HG02973 (cell line): Measurements from ENCODE around the gene FAM53B.
"Not testable (repeated sequence)": the region's sequence is repeated elsewhere in the genome, so short reads cannot be mapped to it uniquely, and the experiment has no call there.

Experiments
- ATAC-seq: cut with Tn5 transposase; IDR thresholded peaks from one replicate; pipeline ENCODE4 v1.9.1; 2021; ENCODE audit warnings: moderate library complexity; ENCODE audit not compliant: unreplicated experiment

The FAM53B gene

GRCh38 chr10:124744102-124745050 is at the start of gene FAM53B:
TSS of gene FAM53B (minus strand) at chr10:124744378. CDS start at chr10:124706713, 37,665 bp downstream.
- peak; percentile 70 for ATAC-seq

- ATAC-seq: no peak
Measured at GRCh38 chr10:124792998-124793352, 48.8 kb upstream of the FAM53B start.

- ATAC-seq: peak; percentile 81
Measured at GRCh38 chr10:124791547-124792348, 47.6 kb upstream of the FAM53B start, which contains the start of gene EEF1AKMT2. TSS of gene EEF1AKMT2 (minus strand) at chr10:124791887. CDS start at chr10:124791833, 54 bp downstream.

GRCh38 chr10:124782900-124783299 is 38.7 kb upstream of the FAM53B start:
- ATAC-seq: not testable (repeated sequence)

- ATAC-seq: no peak
Measured at GRCh38 chr10:124768791-124769190, 24.6 kb upstream of the FAM53B start.

GRCh38 chr10:124765256-124765655 is 21.1 kb upstream of the FAM53B start:
- no peak for ATAC-seq

- ATAC-seq: no peak
Measured at GRCh38 chr10:124763267-124763666, 19.1 kb upstream of the FAM53B start.

GRCh38 chr10:124762281-124762680 is 18.1 kb upstream of the FAM53B start:
- no peak for ATAC-seq

GRCh38 chr10:124756156-124756903 is 12.2 kb upstream of the FAM53B start:
- no peak for ATAC-seq

GRCh38 chr10:124755581-124755980 is 11.4 kb upstream of the FAM53B start:
- no peak for ATAC-seq

GRCh38 chr10:124754227-124754626 is 10.0 kb upstream of the FAM53B start:
- ATAC-seq: no peak

GRCh38 chr10:124748953-124749645 is 4.9 kb upstream of the FAM53B start:
- ATAC-seq: no peak

- ATAC-seq: no peak
Measured at GRCh38 chr10:124748166-124748565, 4.0 kb upstream of the FAM53B start.

- no peak for ATAC-seq
Measured at GRCh38 chr10:124747745-124748144, 3.6 kb upstream of the FAM53B start.

- no peak for ATAC-seq
Measured at GRCh38 chr10:124746992-124747391, 2.8 kb upstream of the FAM53B start.

- ATAC-seq: not testable (repeated sequence)
Measured at GRCh38 chr10:124746447-124746846, 2.3 kb upstream of the FAM53B start.

- no peak for ATAC-seq
Measured at GRCh38 chr10:124745673-124746072, 1.5 kb upstream of the FAM53B start.

- ATAC-seq: no peak
Measured at GRCh38 chr10:124745252-124745651, 1.1 kb upstream of the FAM53B start.

GRCh38 chr10:124743191-124744101 is 732 bp downstream of the FAM53B start:
- ATAC-seq: peak; percentile 12
